Esophagus muscularis mucosa (tissue), 4 donors: ENCODE measurements around the gene QTRT2. TPM values are rescaled to one million over a fixed set of nuclear protein-coding genes. Genes with fewer than 3 reads are reported as not detected.

ENCODE experiments used
- total RNA-seq, 4 donors: library from RNA; depleted of rRNA; stranded (reverse); fragments of >200 nt; gene quantifications; one replicate each; pipeline versions ENCODE4 v1.1.0 to v1.2.1, GENCODE V29; 2016

Gene QTRT2
- total RNA-seq, 4 donors from 2014 or later: 8.3 to 15.2 (median 11.0) TPM

Other genes with a start within 250 kb of the QTRT2 start
- 1 to 10 TPM in 2 of 4 donors, under 1 TPM in 1, not detected in 1; 0.33 to 2.7 (median 1.0) TPM for gene GRAMD1C, start 217.9 kb upstream of the QTRT2 start, total RNA-seq
- 1 to 10 TPM; 2.0 to 5.2 (median 2.3) TPM for gene ZDHHC23, start 108.7 kb upstream of the QTRT2 start, total RNA-seq
- 1 to 10 TPM; 3.2 to 4.6 (median 4.3) TPM for gene CCDC191, start 211 bp upstream of the QTRT2 start, total RNA-seq
- gene DRD3, start 122.3 kb downstream of the QTRT2 start, total RNA-seq: not detected
- not detected for gene ZNF80, start 180.8 kb downstream of the QTRT2 start, total RNA-seq
- gene TIGIT, start 237.3 kb downstream of the QTRT2 start, total RNA-seq: under 1 TPM in 1 of 4 donors, not detected in 3; 0.33 TPM